Stimulated activated CD4-positive, alpha-beta T cell treated with anti-CD3 and anti-CD28 coated beads, Interleukin-1b, Interleukin-23, amount 100 ng/mL, for 48 hours (primary cell): ENCODE results near the gene COL27A1.

Source experiments
- DNase-seq: peaks from one replicate; pipeline ENCODE4 v3.0.0-alpha.2; 2020

The COL27A1 gene

GRCh38 chr9:114250648-114251047 lies 95.3 kb downstream of the COL27A1 start:
- no peak for DNase-seq

GRCh38 chr9:114252394-114252793 lies 97.1 kb downstream of the COL27A1 start:
- no peak for DNase-seq

- no peak for DNase-seq
Measured at GRCh38 chr9:114256827-114257328, 101.5 kb downstream of the COL27A1 start.

GRCh38 chr9:114258218-114258617 lies 102.9 kb downstream of the COL27A1 start:
- no peak for DNase-seq

DNA sequence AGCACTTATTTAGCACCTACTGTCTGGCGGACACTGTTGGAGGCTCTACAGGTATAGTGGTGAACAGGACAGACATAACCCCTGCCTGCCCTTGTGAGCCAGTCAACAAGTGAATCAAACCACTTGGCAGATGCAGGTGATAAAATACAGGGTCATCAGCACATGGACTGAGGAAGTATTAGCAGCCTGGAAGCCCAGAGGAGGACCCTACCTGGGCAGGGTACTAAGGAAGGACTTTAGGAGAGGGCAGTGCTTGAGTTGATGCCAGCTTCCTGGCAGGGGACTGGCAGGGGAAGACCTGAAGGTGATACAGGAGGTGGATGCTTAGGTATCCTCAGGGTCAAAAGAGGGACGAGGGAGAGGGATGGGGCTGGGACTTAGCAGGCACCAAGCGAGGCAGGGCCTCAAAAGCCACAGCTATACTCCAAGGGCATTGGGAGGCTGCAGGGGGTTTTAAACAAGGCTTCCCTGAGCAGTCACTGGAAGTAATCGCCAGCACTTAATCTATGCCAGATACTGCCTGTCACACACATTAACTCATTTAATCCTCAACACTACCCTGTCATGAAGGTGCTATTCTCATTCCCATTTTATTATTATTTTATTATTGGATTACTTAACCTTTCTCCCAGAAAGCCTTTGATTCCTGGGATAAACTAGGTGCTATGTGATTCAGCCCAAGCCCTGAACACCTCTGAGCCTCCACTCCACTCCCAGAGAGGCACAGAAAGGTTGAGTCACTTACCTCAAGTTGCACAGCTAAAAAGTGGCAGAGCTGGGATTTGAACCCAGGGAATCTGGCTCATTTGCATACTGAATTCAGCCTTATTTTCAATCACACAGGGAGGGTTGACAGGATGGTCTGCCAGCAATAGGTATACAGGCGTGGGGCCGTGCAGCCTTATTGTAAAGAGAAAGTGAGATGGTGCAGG lies 103.8 kb downstream of the COL27A1 start:
- no peak for DNase-seq

GRCh38 chr9:114259798-114260523 lies 104.6 kb downstream of the COL27A1 start:
- DNase-seq = no peak

GRCh38 chr9:114261026-114261425 lies 105.7 kb downstream of the COL27A1 start:
- no peak for DNase-seq

DNA sequence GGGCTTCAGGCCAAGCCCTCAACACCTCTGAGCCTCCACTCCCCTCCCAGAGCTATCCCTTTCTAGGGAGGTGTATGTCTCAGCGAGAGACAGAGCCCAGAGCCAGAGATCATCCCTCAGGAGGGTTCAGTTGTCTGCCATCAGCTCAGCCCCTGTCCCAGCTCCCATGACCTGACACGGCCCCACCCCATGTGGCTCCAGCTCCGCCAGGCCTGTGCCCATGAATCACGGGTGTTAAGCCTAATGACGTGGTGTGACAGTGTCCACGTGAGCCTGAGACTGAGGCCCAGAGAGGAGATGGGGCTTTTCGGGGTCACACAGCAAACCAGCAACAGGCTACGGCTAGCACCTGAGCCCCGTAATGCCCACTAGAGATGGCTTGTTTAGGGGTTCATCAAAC lies 106.7 kb downstream of the COL27A1 start:
- DNase-seq = no peak

DNA sequence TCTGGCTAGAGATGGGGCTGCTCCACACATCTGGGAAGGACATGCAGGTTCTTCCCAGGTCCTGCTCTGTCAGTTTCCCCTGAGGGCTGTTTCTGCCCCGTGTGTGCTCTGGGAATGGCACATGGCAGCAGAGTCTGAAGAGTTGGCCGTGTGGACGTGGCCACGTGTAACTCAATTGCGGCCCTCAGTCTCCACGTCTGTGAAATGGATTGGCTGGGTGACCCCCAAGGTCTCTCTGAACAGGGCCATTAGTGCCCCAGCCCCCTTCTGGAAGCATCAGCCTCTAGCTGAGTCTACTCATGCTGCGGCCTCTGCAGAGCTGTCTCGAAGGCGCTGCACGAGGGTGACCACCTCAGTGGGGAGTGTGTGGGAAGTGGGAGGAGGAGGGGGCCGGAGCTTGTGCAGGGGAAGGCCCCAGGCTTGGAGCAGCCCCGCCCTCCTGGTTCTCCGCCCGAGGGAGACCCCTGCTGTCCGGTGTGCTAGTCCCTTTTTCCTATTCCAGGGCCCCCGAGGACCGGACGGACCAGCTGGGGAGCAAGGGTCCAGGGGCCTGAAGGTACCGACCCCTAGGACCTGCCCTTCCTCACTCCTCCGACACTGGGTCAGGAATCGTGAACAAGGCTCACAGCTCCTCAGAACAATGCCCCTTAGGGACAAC lies 108.6 kb downstream of the COL27A1 start:
- DNase-seq = no peak

DNA sequence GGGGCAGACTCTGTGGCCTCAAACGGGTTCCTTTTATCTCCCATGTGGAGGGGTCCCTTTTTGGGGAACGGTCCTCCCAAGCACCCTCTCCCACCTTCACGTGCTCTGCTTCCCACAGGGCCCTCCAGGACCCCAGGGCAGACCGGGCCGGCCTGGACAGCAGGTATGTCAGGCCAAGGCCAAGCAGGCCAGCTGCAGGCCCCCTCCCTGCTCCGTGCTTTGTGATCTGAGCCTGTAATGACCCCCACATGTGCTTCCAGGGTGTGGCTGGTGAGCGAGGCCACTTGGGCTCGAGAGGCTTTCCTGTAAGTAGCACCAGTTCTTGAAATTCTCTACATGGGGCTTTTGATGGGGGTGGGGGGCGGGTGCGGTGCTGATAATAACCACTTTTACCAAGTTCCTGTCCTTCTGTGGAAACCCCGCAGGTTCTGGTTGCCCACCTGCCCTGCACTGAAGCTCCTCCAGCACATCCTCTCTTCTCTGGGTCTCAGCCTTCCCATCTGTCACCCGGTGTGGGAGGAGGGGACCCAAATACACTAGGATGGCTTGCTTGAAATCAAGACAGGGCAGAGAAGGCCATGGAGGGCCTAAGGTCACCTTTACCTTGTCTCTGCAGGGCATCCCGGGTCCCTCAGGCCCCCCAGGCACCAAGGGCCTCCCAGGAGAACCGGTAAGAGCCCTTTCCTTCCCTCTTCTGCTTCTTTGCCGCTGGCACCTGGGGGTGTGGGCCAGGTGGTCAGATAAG lies 109.6 kb downstream of the COL27A1 start:
- DNase-seq = no peak

DNA sequence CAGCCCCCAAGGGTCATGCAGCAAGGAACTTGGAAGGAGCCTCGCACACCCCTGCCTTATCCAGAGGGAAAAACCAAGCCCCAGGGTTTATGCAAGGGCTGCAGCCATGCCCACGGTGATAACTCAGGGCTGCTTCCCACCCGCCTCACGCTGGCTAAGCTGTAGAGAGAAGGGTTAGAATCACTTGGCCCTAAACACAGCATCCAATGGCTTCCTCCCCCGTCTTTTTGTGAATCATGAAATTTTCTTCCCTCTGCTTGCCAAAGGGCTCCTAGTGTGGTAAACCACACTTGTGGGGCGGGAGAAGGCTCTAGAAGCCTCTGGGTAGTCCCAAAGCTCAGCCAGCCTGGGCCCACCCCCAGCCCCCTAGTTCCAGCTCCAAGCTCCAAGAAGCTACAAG lies 111.6 kb downstream of the COL27A1 start:
- DNase-seq = no peak

GRCh38 chr9:114269023-114269422 lies 113.7 kb downstream of the COL27A1 start:
- no peak for DNase-seq

GRCh38 chr9:114270120-114270975 lies 115.0 kb downstream of the COL27A1 start:
- no peak for DNase-seq

DNA sequence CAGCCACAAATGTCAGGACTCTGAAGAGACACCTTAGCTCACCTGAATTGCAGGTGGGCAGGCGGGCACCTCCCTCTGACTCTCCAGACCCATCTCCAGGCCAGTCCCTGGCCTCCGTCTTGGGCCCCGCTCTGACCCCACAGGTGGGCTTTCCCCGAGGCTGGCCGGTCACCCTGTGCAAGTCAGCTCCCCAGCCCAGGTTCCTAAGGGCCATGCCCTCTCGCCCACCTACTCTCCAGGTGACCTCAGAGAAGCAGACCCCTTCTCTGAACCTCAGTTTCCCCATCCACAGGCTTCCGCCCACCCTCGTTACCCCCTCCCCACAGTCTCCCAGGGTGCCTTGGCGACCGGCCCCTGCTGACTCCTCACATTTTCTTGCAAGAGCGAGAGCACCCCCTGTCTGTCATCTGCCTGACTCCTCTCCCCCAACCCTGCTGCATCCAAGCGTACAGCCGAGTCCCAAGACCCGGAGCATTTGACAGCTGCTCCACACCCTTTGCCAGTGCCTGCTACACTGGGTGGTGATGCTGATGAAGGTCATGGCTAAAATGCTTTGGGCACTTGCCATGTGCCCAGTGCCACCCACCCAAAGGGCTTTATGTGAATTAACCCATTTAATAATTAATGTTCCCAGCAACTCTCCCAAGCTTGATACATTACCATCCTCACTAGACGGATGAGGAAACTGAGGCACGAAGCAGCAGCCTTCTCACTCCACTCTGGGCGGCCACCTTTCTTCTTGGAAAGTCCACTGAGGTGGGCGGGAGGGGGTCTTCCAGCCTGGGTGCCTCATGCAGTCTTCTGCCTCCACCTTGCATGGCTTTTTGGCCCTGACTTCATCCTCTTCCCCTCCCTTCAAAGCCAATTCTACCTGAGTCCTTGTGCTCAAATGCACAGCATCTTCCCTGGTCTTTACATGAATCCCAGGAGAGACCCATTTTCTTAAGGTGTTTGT lies 116.5 kb downstream of the COL27A1 start:
- no peak for DNase-seq

DNA sequence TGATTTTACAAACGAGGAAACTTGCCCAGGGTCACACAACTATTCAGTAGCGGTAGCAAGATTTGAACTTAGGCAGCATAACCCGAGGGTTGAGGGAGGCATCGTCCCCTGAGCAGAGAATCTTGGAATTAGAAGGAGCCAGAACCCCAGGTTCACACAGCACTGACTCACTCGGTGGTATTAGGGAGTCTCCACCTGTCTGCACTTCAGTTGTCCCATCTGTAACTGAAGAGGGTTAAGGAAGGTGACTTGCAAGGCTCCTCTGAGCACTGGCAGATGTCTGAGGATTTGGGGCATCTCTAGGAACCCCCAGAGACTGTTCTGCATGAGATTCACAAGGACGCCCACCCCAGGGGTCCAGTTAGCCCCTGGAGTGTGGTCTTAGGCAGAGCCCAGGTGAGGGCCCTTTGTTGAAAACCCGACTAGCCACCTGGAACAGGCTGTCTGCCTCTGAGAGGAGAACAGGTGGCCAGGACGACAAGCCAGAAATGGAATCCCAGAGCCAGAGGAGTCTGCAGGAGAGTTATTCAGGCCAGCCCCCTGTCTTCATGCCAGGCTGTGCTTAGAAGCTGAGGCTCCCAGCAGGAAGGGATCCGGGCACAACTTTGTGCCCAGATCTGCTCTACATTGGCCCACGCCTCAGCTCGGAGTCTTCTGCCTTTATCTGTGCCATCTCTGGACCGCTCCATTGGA lies 117.5 kb downstream of the COL27A1 start:
- DNase-seq = no peak

DNA sequence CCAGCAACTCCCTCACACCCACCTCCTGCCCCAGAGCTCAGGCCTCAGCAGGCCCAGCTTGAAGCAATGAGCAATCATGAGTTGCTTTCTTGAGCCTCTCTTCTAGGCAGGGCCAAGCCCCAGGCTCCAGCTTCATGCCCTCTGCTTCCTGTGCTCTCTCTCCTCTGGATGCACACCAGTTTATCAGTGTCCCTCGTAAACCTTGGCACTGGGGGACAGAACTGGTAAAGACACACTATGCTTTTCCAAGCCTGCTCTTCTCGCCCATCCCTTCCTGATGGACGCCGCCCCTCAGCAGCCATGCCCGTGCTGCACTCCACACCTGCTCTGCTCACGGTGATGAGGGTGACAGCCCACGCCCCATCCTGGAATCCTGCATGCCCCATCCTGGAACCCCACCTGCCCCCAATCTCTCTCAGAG lies 118.1 kb downstream of the COL27A1 start:
- no peak for DNase-seq

GRCh38 chr9:114274217-114274616 lies 118.9 kb downstream of the COL27A1 start:
- DNase-seq = no peak

DNA sequence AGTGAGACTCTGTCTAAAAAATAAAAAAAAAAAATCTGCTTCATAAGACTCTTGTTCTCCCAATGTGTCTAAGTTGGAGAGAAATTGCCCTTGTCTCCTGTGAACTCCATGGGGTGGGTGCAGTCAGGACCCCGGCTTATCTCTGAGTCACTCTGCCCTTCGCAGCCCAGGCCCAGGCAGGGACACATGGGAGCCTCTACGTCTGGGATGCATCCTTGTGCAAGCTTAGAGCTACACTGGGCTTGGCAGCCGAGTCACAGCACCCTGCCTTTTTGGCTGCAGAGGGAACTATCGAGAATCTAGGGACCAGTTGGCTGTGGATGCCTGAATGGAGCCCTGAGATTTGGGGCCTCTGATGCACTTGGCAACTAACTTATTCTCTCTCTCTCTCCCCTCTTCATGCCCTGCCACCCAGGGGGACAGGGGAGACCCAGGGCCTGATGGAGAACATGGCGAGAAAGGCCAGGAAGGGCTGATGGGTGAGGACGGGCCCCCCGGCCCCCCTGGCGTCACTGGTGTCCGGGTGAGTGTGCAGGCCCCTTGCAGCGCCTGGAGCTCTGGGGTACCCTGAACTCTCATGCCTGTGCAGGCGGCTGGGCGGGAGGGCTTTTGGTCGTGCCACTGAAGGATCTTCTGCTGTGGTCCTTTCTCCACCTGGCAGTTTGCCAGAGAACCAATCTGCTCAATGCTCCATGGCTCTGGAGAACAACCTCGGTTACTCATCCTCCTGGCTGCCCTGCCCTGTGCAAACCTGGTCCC lies 120.1 kb downstream of the COL27A1 start:
- DNase-seq = no peak
